Stimulated activated CD4-positive, alpha-beta T cell treated with anti-CD3 and anti-CD28 coated beads, Interleukin-15, amount 100 ng/mL, for 48 hours (primary cell): ENCODE measurements around the gene USB1.
A peak's percentile ranks its signal among the peaks of the same experiment; 100 is the strongest.

Source experiments
- DNase-seq, 2 donors: peaks; one replicate each; pipeline ENCODE4 v3.0.0-alpha.2; 2020; ENCODE audit warnings: low read depth in 2 of 2

Gene USB1

DNA sequence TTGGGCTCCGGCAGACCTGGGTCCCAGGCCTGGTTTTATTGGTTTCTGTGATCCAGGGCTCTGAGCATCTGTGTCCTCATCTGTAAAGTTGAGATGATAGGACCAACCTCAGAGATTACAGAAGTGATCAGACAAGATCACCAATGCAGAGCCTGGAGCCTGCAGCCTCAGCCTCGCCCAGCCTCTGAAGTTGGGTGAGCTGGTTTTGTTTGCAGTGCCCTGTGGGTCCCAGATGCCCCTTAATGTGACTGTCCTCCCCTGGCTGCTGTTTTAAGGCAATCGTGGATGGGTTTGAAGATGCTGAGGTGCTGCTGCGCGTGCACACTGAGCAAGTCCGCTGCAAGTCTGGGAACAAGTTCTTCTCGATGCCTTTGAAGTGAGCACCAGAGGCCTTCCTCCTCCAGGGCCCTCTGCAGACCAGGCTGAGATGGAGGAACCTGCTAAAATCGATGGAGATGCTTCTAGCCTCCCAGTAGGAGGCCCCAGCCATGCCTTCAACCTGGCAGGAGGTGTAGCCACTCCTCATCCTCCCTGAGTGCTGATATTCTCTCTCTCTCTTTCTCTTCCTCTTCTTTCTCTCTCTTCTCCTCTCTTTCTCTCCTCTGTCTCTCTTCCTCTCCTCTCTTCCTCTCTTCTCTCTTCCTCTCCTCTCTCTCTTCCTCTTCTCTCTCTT lies 18.8 kb downstream of the USB1 start:
- no peak for DNase-seq

- DNase-seq, result no peak
Observed at GRCh38 chr16:58020628-58021521, 19.7 kb downstream of the USB1 start.

DNA sequence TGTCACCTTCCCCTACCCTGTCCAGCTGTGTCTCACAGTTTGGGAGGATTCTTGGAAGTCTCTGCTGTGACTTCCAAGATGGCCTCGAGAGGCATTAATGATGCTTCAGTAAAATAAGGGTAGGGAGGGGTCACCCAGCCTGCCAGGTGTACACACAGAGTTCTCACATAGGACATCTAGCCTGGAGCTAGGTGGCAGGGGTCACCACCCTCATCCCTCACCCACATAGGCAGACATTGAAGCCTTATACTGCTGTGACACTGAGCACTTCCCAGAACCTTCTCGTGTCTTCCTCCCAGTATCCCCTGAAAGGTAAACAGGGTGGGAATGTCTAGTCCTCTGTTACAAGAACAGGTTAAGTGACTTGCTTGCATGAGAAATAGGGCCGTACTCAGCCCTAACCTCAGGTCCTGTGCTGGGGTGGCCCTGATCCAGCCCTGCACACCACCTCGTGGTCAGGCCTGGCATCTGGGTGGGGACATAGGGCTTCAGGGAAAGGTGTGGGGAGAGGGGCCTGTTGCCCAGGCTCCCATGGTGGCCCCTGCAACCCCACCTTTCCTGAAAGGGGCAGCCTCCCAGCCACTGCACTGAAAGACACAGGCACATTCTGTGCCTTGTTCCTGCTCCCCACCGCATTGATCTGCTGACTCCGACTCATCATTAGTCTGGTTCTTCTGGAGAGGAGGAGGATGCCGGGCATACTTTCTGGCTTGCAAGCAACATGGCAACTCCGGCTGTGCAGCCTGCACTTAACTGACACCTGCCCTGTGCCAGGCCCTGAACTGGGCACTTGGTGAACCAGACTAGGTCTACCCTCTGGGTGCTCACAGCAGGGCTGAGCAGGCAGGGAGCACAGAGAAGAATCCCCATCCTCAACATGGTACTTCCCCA lies 20.7 kb downstream of the USB1 start:
- no peak for DNase-seq

- DNase-seq, result no peak
Observed at GRCh38 chr16:58022601-58023371, 21.6 kb downstream of the USB1 start.

- DNase-seq, result no peak
Observed at GRCh38 chr16:58024486-58025350, 23.5 kb downstream of the USB1 start.

- peak in 1 of 2 donors; percentile 57 for DNase-seq
Observed at GRCh38 chr16:58025351-58026138, 24.3 kb downstream of the USB1 start, which contains the start of gene MMP15. MMP15 (plus strand) TSS chr16:58025754; CDS start chr16:58026351, 597 bp downstream.

DNA sequence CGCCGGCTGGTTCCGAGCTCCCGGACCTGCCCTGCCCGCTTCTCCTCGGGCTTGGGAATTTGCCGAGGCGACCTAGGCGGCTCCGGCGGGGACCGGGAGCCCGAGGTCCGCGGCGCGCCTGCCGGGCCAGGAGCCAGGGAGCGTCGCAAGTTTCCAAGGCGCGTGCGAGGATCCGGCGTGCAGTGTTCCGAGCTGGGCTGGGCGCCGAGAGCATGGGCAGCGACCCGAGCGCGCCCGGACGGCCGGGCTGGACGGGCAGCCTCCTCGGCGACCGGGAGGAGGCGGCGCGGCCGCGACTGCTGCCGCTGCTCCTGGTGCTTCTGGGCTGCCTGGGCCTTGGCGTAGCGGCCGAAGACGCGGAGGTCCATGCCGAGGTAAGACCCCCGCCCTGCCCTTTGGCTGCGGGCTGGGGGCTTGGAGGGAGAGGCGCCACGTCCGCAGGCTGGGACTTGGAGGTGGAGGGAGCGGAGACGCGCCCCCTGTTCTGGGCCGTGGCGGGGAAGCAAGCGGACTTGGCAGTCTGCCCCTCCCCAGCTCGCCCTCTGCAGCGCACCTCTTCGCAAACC lies 25.0 kb downstream of the USB1 start:
- DNase-seq, result no peak

DNA sequence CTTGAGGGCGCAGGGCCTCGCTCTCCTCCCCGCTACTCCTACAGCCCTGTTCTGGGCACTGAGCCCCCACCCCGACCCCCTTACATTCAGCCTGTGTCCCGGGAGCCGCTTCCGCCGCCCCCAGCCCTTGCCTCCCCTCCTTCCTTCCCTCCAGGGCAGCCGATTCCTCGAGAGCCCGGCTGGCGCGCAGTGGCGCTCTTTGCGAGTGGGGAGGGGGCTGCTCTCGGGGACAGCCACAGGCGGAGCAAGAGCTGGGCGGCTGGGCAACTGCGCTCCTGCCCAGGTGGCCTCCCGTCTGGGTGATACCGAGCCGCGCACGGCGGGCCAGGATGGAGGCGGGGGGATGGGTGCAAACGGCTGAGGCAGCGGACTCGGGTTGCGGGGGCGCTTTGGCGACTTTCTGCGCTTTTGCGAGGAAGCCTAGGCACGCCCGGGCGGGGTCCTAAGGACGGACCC lies 25.5 kb downstream of the USB1 start:
- no peak for DNase-seq

DNA sequence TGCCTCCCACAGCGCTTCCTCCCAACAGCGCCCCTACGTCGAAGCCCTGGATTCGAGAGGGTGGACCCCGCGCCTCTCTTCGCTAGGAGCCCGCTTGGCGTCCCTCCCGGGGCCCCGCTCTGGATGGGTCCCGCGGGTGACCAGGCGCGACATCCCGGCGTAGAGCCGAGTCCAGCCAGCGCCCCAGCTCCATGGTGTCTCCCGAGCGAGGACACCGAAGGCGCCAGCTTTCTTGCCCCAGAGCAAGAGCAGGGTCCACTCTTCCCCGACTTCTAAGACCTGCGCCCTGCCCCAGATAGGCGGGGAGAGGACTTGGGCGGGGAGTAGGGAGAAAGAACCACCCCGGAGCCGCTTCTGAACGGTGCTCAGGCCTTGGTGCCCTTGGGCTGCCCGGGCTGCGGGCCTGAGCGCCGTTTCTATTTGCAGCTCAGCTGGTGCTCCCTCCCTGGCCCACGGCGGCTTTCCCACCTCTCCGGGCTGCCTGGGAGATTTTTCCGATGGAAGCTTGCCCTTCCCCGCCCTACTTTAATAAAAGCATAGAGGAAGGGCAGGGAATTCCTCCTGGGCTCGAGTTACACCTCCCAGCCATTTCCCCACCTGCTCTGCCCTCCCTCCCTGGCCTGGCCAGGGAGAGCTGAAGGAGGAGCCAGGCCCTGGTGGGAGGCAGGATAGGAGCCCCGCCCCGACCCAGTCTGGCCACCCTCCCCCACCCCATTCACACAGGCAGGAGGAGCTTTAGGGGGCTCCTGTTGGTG lies 26.1 kb downstream of the USB1 start:
- no peak for DNase-seq

DNA sequence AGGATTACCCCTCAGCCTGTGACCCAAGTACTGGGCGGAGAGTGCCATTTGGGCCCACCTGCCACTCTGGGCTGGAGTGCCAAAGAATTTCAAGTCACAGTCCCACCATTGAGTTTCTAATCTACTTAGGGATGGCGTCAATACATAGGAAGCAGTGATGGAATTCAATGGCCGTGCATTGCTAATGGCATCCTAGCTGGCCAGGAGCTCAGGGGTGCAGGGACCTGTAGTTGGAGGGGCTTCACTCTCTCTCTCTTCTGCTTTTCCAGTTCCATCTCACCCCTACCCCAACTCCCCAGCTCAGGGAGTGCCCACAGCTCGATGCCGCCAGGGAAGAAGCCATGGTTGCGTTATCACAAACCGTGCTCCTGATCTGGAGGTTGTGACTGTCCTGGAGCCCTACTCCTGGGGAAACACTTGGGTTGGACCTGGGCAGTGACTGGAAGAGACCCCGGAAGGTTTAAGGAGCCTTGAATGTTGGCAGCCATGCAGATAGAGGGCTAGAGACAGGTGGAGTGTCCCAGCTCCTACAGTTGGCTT lies 26.8 kb downstream of the USB1 start:
- DNase-seq, result no peak

DNA sequence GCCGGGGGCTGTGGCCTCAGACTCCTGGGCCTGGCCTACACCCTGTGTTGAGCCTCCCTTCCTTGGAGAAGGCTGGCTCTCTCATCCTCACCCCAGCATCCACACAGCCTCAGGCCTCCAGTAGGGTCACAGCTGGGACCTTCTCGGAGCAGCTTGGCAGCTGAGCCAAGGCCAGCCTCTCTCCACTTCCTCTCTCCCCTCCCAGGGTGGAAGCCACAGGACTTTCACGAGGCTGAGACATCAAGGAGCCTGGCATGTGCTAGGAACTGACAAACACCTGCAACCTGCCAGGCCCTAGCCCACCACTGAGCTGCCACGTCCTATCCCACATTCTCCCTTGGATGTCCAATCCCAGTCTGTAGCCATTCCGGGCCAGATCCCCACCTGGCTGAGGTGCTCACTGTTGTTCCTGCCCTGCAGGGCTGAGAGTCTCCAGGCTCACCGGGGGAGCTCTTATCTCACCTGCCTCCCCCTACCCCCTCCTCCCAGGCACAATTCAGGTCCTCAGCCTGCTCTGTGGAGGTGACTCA lies 27.4 kb downstream of the USB1 start:
- no peak for DNase-seq

DNA sequence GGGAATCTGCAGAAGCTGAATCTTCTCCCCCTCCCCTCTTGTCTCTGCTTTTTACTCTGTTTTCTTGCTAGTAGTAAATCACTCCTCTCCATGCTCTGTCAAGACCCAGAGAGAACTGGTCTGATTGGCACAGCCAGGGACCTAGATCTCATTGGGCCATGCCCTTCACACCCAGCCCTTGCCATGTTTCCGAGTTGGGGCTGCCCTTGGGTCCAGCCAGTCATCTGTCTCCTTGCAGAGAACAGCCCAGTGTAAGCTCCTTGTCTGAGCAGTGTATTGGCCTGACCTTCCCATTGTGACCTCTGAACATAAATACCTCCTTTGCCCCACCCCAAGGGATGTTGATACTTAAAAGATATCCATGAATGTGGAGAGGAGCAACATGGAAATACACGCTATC lies 28.2 kb downstream of the USB1 start:
- DNase-seq, result no peak

- DNase-seq, result no peak
Observed at GRCh38 chr16:58030136-58030840, 29.1 kb downstream of the USB1 start.

DNA sequence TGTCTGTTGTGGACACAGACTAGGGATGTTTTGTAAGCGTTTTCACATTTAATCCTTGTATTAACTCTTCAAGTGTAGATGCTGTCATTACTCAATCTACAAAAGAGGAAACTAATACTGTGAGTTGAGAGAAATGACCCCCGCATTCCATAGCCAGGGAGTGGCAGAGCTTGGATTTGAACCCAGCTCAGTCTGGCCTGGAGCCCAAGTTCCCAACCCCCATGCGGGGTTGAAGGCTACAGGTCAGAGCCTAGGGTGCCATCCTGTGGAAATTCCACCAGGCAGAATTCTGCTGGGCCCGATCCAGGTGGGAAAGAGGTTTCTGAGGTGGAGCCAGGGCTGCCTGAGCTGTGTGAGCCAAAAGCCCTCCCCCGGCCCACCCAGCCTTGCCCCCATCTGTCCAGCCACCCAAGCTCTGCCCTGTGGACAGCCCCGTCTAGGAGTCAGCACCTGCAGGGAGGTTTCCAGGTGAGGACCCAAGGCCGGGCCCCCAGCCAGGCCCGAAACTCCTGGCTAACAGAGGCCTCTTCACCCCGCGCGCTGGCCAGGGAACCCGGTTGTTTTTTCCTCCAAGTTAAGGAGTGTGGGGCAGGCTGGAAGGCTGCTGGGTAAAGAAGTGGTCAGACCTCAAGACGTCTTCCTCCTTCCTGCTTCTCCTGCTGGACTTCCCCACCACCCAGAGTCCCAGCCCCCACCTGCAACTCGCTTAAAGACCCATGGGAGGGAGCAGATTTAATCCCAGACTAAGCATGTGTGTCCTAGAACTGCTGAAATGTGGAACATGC lies 30.0 kb downstream of the USB1 start:
- DNase-seq, result no peak

GRCh38 chr16:58032710-58033293 lies 31.6 kb downstream of the USB1 start:
- DNase-seq, result no peak

- DNase-seq, result no peak
Observed at GRCh38 chr16:58034128-58034685, 33.0 kb downstream of the USB1 start.
